ENCODE data around the gene TMEM45A. TPM values are rescaled to one million over a fixed set of nuclear protein-coding genes. Genes with fewer than 3 reads are reported as not detected.

TMEM45A gene
- total RNA-seq, 1 experiment from 2014 or later, result 10.1 TPM

GRCh38 chr3:100578646-100579045 is 86.2 kb downstream of the TMEM45A start:
- Histone ChIP-seq H3K23me2 (ENCODE audit: insufficient read length, low read depth, low read length, poor library complexity, severe bottlenecking) (no peaks in the 10 kb centered on the region), H4K5ac (ENCODE audit: insufficient read length, low read depth, low read length) (no peak overlapping the region), H3K9ac (ENCODE audit: extremely low read depth, insufficient read length, low read length) (no peak overlapping the region), H3K14ac (ENCODE audit: insufficient read depth, low read length) (no peak overlapping the region), H2BK5ac (ENCODE audit: insufficient read length, low read length) (no peak overlapping the region), H2AFZ (ENCODE audit: low read length) (no peak overlapping the region), H2BK12ac (ENCODE audit: insufficient read length, low read depth, low read length) (no peak overlapping the region), H2AK5ac (ENCODE audit: insufficient read length, low read length) (no peak overlapping the region), H4K20me1 (ENCODE audit: control insufficient read depth, insufficient read depth, insufficient read length) (no peaks in the 10 kb centered on the region), H3K27ac (ENCODE audit: insufficient read length, low read depth, low read length) (no peak overlapping the region), H3K9me3 (ENCODE audit: control insufficient read depth, low read depth, low read length) (no peaks in the 10 kb centered on the region), H2BK120ac (ENCODE audit: low read depth, low read length, poor library complexity, severe bottlenecking) (no peak overlapping the region), H2BK15ac (ENCODE audit: low read depth, low read length) (no peak overlapping the region), H4K91ac (ENCODE audit: insufficient read length, low read depth, low read length) (no peak overlapping the region), H3K23ac (ENCODE audit: insufficient read length, low read depth, low read length) (no peak overlapping the region), H4K8ac (replicated peaks; ENCODE audit: insufficient read length, low read depth, low read length) (no peak overlapping the region), H3K79me1 (ENCODE audit: insufficient read depth, low read depth, low read length, poor library complexity, severe bottlenecking) (no peaks in the 10 kb centered on the region), H3K4me1 (ENCODE audit: insufficient read depth, low read length) (no peaks in the 10 kb centered on the region), H3K18ac (ENCODE audit: insufficient read length, low read depth, low read length) (no peak overlapping the region), H3K4ac (ENCODE audit: low read depth, low read length) (no peak overlapping the region), H3T11ph (ENCODE audit: low read length) (no peak overlapping the region), H3K4me2 (ENCODE audit: insufficient read depth, insufficient read length, low read length) (no peak overlapping the region), H3K79me2 (ENCODE audit: insufficient read depth, low read length) (no peaks in the 10 kb centered on the region), H3K56ac (ENCODE audit: insufficient read length, low read depth, low read length) (no peak overlapping the region), H3K27me3 (ENCODE audit: insufficient read depth, low read length) (no peaks in the 10 kb centered on the region), H2BK20ac (ENCODE audit: low read depth, low read length, poor library complexity, severe bottlenecking) (no peak overlapping the region)
- DNase-seq, result no peak
- TF ChIP-seq CTCF (conservative IDR thresholded peaks at IDR 0.05), result no peak
- Mint-ChIP-seq H3K4me1 (peaks cover 16 to 17% of the 10 kb centered on the region in 2 experiments), H3K36me3 (ENCODE audit: insufficient read depth in 1 of 3, low read depth in 3 of 3) (no peaks in the 10 kb centered on the region; a peak in 1 of 7 replicates), H3K27ac (no peak overlapping the region), H3K9me3 (peaks cover 0 to 3% of the 10 kb centered on the region in 2 experiments; a peak in 1 of 5 replicates), H3K27me3 (ENCODE audit: low read depth) (no peaks in the 10 kb centered on the region; the same call in 1 of the 2 replicates), H3K4me3 (no peak overlapping the region)
